GM23338 (cell line): Measurements from ENCODE around the gene CEP72. TPM values are rescaled to one million over a fixed set of nuclear protein-coding genes. Genes with fewer than 3 reads are reported as not detected.

Source experiments
- ATAC-seq: fragments of 200-7000 bp; cut with Tn5 transposase; 3 replicates; pipeline ENCODE4 v1.9.1; 2020
- DNase-seq: peaks from one replicate; pipeline ENCODE4 v3.0.0-alpha.2; 2015; ENCODE audit warnings: low spot score
- H2AFZ ChIP-seq: fragments of 200-600 bp; sonication (generic); 2 replicates; pipeline ENCODE4 v1.8.0; 2016; ENCODE audit warnings: antibody characterized with exemption, mild to moderate bottlenecking, moderate library complexity
- H3F3A ChIP-seq: fragments of 200-600 bp; sonication (generic); replicated peaks from 2 replicates; pipeline ENCODE4 v1.8.0; 2017; ENCODE audit warnings: antibody characterized with exemption, mixed run types, low read depth
- H3K27ac ChIP-seq: fragments of 200-600 bp; sonication (generic); 2 replicates; pipeline ENCODE4 v1.6.1; 2016; ENCODE audit warnings: low read depth
- H3K27me3 ChIP-seq: fragments of 200-600 bp; sonication (generic); 2 replicates; pipeline ENCODE4 v1.8.0; 2016; ENCODE audit warnings: mild to moderate bottlenecking, mixed run types, moderate library complexity; ENCODE audit not compliant: insufficient read depth
- H3K36me3 ChIP-seq: fragments of 200-600 bp; sonication (generic); 2 replicates; pipeline ENCODE4 v1.8.0; 2016; ENCODE audit warnings: mild to moderate bottlenecking; ENCODE audit not compliant: insufficient read depth
- H3K4me1 ChIP-seq: fragments of 200-600 bp; sonication (generic); 2 replicates; pipeline ENCODE4 v1.8.0; 2016; ENCODE audit warnings: mild to moderate bottlenecking, moderate library complexity; ENCODE audit not compliant: insufficient read depth
- H3K4me2 ChIP-seq: fragments of 200-600 bp; sonication (generic); 2 replicates; pipeline ENCODE4 v1.7.1; 2017; ENCODE audit warnings: mixed run types
- H3K4me3 ChIP-seq: fragments of 200-600 bp; sonication (generic); 2 replicates; pipeline ENCODE4 v1.6.1; 2016; ENCODE audit warnings: mixed run types
- H3K79me2 ChIP-seq: fragments of 200-600 bp; sonication (generic); replicated peaks from 2 replicates; pipeline ENCODE4 v1.8.0; 2017; ENCODE audit warnings: mild to moderate bottlenecking; ENCODE audit not compliant: insufficient read depth
- H3K9me2 ChIP-seq: fragments of 200-600 bp; sonication (generic); 2 replicates; pipeline ENCODE4 v1.8.0; 2017; ENCODE audit not compliant: insufficient read depth
- H4K20me1 ChIP-seq: fragments of 200-600 bp; sonication (generic); replicated peaks from 2 replicates; pipeline ENCODE4 v1.8.0; 2017; ENCODE audit warnings: mild to moderate bottlenecking; ENCODE audit not compliant: insufficient read depth
- H3K27ac Mint-ChIP-seq: 2 replicates; pipeline ENCODE4 v1.8.0; 2020; ENCODE audit warnings: inconsistent platforms, mild to moderate bottlenecking, moderate library complexity, mixed read lengths
- H3K27me3 Mint-ChIP-seq: 3 replicates; pipeline ENCODE4 v1.8.0; 2022; ENCODE audit warnings: low read depth, mild to moderate bottlenecking, moderate library complexity, mixed read lengths, inconsistent platforms; ENCODE audit not compliant: insufficient read depth, poor library complexity
- H3K36me3 Mint-ChIP-seq: 3 replicates; pipeline ENCODE4 v1.8.0; 2021; ENCODE audit warnings: low read depth, mild to moderate bottlenecking, inconsistent platforms, moderate library complexity, mixed read lengths
- H3K4me1 Mint-ChIP-seq: 3 replicates; pipeline ENCODE4 v1.8.0; 2020; ENCODE audit warnings: mild to moderate bottlenecking, inconsistent platforms, mixed read lengths
- H3K4me3 Mint-ChIP-seq: 3 replicates; pipeline ENCODE4 v1.8.0; 2021; ENCODE audit warnings: moderate library complexity, mild to moderate bottlenecking, inconsistent platforms, mixed read lengths
- H3K9me3 Mint-ChIP-seq: 3 replicates; pipeline ENCODE4 v1.8.0; 2020; ENCODE audit warnings: moderate library complexity, mild to moderate bottlenecking, inconsistent platforms, mixed read lengths
- ETS1 ChIP-seq: IDR thresholded peaks from 2 replicates; pipeline ENCODE4 v1.6.1; 2016; ENCODE audit warnings: antibody characterized with exemption
- EZH2phosphoT487 ChIP-seq: fragments of 200-600 bp; sonication (generic); IDR thresholded peaks from one replicate; pipeline ENCODE4 v1.8.1; 2018; ENCODE audit warnings: antibody characterized with exemption; ENCODE audit not compliant: unreplicated experiment
- JUNB ChIP-seq: IDR thresholded peaks from one replicate; pipeline ENCODE4 v1.6.1; 2016; ENCODE audit warnings: antibody characterized with exemption; ENCODE audit not compliant: unreplicated experiment
- NANOG ChIP-seq: IDR thresholded peaks from 2 replicates; pipeline ENCODE4 v1.6.1; 2016; ENCODE audit warnings: antibody characterized with exemption, borderline replicate concordance
- polyA plus RNA-seq: library from polyadenylated mRNA; unstranded; fragments of >200 nt; fragmentation: Nextera tagmentation; extraction: Ambion mirVana; gene quantifications from 2 replicates; pipeline ENCODE4 v1.2.1, GENCODE V29; 2016
- total RNA-seq: library from RNA; depleted of rRNA; stranded (reverse); fragments of >200 nt; shearing (Covaris generic); gene quantifications from 2 replicates; pipeline ENCODE4 v1.2.3, GENCODE V29; 2014
- TF ChIP-seq, protein P1 (sequence below): fragments of 250-450 bp; sonication (Bioruptor Pico); IDR thresholded peaks from 2 replicates; pipeline ENCODE4 v1.5.0; 2020; ENCODE audit warnings: mild to moderate bottlenecking, moderate library complexity
- TF ChIP-seq, protein P2 (sequence below), 2 experiments: fragments of 200-600 bp in 1 of 2; sonication (generic) in 1 of 2; conservative IDR thresholded peaks; 2 replicates each; pipeline versions ENCODE4 v1.5.1 to v1.6.1; 2016 to 2017; ENCODE audit warnings: antibody characterized with exemption in 2 of 2, low read depth in 2 of 2, mild to moderate bottlenecking in 2 of 2, moderate library complexity in 1 of 2

Gene CEP72
- total and polyA plus RNA-seq, 2 experiments from 2014 or later: 15.5 to 27.1 TPM

- TF ChIP-seq, protein P1, sequence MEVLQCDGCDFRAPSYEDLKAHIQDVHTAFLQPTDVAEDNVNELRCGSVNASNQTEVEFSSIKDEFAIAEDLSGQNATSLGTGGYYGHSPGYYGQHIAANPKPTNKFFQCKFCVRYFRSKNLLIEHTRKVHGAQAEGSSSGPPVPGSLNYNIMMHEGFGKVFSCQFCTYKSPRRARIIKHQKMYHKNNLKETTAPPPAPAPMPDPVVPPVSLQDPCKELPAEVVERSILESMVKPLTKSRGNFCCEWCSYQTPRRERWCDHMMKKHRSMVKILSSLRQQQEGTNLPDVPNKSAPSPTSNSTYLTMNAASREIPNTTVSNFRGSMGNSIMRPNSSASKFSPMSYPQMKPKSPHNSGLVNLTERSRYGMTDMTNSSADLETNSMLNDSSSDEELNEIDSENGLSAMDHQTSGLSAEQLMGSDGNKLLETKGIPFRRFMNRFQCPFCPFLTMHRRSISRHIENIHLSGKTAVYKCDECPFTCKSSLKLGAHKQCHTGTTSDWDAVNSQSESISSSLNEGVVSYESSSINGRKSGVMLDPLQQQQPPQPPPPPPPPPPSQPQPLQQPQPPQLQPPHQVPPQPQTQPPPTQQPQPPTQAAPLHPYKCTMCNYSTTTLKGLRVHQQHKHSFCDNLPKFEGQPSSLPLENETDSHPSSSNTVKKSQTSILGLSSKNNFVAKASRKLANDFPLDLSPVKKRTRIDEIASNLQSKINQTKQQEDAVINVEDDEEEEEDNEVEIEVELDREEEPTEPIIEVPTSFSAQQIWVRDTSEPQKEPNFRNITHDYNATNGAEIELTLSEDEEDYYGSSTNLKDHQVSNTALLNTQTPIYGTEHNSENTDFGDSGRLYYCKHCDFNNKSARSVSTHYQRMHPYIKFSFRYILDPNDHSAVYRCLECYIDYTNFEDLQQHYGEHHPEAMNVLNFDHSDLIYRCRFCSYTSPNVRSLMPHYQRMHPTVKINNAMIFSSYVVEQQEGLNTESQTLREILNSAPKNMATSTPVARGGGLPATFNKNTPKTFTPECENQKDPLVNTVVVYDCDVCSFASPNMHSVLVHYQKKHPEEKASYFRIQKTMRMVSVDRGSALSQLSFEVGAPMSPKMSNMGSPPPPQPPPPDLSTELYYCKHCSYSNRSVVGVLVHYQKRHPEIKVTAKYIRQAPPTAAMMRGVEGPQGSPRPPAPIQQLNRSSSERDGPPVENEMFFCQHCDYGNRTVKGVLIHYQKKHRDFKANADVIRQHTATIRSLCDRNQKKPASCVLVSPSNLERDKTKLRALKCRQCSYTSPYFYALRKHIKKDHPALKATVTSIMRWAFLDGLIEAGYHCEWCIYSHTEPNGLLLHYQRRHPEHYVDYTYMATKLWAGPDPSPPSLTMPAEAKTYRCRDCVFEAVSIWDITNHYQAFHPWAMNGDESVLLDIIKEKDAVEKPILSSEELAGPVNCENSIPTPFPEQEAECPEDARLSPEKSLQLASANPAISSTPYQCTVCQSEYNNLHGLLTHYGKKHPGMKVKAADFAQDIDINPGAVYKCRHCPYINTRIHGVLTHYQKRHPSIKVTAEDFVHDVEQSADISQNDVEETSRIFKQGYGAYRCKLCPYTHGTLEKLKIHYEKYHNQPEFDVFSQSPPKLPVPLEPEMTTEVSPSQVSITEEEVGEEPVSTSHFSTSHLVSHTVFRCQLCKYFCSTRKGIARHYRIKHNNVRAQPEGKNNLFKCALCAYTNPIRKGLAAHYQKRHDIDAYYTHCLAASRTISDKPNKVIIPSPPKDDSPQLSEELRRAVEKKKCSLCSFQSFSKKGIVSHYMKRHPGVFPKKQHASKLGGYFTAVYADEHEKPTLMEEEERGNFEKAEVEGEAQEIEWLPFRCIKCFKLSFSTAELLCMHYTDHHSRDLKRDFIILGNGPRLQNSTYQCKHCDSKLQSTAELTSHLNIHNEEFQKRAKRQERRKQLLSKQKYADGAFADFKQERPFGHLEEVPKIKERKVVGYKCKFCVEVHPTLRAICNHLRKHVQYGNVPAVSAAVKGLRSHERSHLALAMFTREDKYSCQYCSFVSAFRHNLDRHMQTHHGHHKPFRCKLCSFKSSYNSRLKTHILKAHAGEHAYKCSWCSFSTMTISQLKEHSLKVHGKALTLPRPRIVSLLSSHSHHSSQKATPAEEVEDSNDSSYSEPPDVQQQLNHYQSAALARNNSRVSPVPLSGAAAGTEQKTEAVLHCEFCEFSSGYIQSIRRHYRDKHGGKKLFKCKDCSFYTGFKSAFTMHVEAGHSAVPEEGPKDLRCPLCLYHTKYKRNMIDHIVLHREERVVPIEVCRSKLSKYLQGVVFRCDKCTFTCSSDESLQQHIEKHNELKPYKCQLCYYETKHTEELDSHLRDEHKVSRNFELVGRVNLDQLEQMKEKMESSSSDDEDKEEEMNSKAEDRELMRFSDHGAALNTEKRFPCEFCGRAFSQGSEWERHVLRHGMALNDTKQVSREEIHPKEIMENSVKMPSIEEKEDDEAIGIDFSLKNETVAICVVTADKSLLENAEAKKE (CRISPR knock-in tag): no peak
- TF ChIP-seq EZH2phosphoT487: no peak
These were observed 42.7 kb upstream of the CEP72 start (continued) for GRCh38 chr5:569358-569867.

GRCh38 chr5:569868-570361, 42.2 kb upstream of the CEP72 start:
- Histone ChIP-seq H3K4me3 (no peak overlapping the region), H2AFZ (no peak overlapping the region; the same call in 1 of the 2 replicates), H3K4me1 (no peaks in the 10 kb centered on the region; the same call in 1 of the 2 replicates), H3K9me2 (no peaks in the 10 kb centered on the region), H3K79me2 (no peaks in the 10 kb centered on the region), H3F3A (no peaks in the 10 kb centered on the region), H3K27me3 (peaks cover 14% of the 10 kb centered on the region), H3K36me3 (no peaks in the 10 kb centered on the region), H4K20me1 (no peaks in the 10 kb centered on the region), H3K27ac (no peak overlapping the region), H3K4me2 (no peak overlapping the region)
- Mint-ChIP-seq H3K9me3 (no peaks in the 10 kb centered on the region; the same call in 1 of the 3 replicates), H3K27ac (no peak overlapping the region), H3K36me3 (no peaks in the 10 kb centered on the region; the same call in 2 of the 3 replicates), H3K4me3 (no peak overlapping the region), H3K4me1 (no peaks in the 10 kb centered on the region; the same call in 1 of the 3 replicates), H3K27me3 (peaks cover 17% of the 10 kb centered on the region)
- ATAC-seq (no peak), DNase-seq (no peak)
- TF ChIP-seq ETS1 (no peak), JUNB (no peak), NANOG (no peak)
- TF ChIP-seq, protein P2, sequence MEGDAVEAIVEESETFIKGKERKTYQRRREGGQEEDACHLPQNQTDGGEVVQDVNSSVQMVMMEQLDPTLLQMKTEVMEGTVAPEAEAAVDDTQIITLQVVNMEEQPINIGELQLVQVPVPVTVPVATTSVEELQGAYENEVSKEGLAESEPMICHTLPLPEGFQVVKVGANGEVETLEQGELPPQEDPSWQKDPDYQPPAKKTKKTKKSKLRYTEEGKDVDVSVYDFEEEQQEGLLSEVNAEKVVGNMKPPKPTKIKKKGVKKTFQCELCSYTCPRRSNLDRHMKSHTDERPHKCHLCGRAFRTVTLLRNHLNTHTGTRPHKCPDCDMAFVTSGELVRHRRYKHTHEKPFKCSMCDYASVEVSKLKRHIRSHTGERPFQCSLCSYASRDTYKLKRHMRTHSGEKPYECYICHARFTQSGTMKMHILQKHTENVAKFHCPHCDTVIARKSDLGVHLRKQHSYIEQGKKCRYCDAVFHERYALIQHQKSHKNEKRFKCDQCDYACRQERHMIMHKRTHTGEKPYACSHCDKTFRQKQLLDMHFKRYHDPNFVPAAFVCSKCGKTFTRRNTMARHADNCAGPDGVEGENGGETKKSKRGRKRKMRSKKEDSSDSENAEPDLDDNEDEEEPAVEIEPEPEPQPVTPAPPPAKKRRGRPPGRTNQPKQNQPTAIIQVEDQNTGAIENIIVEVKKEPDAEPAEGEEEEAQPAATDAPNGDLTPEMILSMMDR (conservative IDR thresholded peaks at IDR 0.05; ENCODE audit: low read depth in 2 of 2): no peak
